ENCODE data around the gene FMR1. TPM values are rescaled to one million over a fixed set of nuclear protein-coding genes. Genes with fewer than 3 reads are reported as not detected.

FMR1 gene
- total RNA-seq, 2 experiments from 2014 or later, result 87.9 to 95.3 TPM

- Mint-ChIP-seq H3K4me3 (no peak overlapping the region), H3K9me3 (no peaks in the 10 kb centered on the region), H3K4me1 (ENCODE audit: low read depth) (no peaks in the 10 kb centered on the region), H3K27me3 (no peaks in the 10 kb centered on the region), H3K27ac (no peak overlapping the region), H3K36me3 (ENCODE audit: low read depth) (peaks cover 75% of the 10 kb centered on the region)
- no peaks in the 10 kb centered on the region for H3K4me1 ChIP-seq (ENCODE audit: insufficient read depth, low read length)
- H3K9me3 ChIP-seq (ENCODE audit: control insufficient read depth in 1 of 2, insufficient read depth in 1 of 2, low read length in 2 of 2), result no peaks in the 10 kb centered on the region
- intact Hi-C loops (cut with DNase I, micrococcal nuclease), result no loop called here
- TF ChIP-seq CTCF (IDR thresholded peaks at IDR 0.05), result no peak
- CTCF ChIA-PET, result no interaction called here
- DNase-seq (no peak), ATAC-seq (ENCODE audit: poor library complexity) (no peak)
- POLR2A ChIA-PET, result no interaction called here
- H3K4me3 ChIP-seq (ENCODE audit: low read length), result no peak overlapping the region
- H3K27ac ChIP-seq (ENCODE audit: low read depth in 1 of 2, low read length in 2 of 2), result no peak overlapping the region
- H3K36me3 ChIP-seq (ENCODE audit: insufficient read depth, low read length), result peaks cover 57% of the 10 kb centered on the region
- H3K27me3 ChIP-seq (ENCODE audit: control insufficient read depth in 1 of 2, insufficient read depth in 2 of 2, low read length in 2 of 2), result no peaks in the 10 kb centered on the region
Measured at GRCh38 chrX:147945286-147945685, 33.6 kb downstream of the FMR1 start.

- Mint-ChIP-seq H3K27ac (no peak overlapping the region), H3K4me3 (no peak overlapping the region), H3K27me3 (no peaks in the 10 kb centered on the region), H3K36me3 (ENCODE audit: low read depth) (peaks cover 56% of the 10 kb centered on the region), H3K9me3 (no peaks in the 10 kb centered on the region), H3K4me1 (ENCODE audit: low read depth) (no peaks in the 10 kb centered on the region)
- intact Hi-C loops (cut with DNase I, micrococcal nuclease), result no loop called here
- H3K36me3 ChIP-seq (ENCODE audit: insufficient read depth, low read length), result peaks cover 38% of the 10 kb centered on the region
- no peak overlapping the region for H3K4me3 ChIP-seq (ENCODE audit: low read length)
- no peaks in the 10 kb centered on the region for H3K27me3 ChIP-seq (ENCODE audit: control insufficient read depth in 1 of 2, insufficient read depth in 2 of 2, low read length in 2 of 2)
- DNase-seq (no peak), ATAC-seq (ENCODE audit: poor library complexity) (no peak)
- no peak overlapping the region for H3K27ac ChIP-seq (ENCODE audit: low read depth in 1 of 2, low read length in 2 of 2)
- H3K9me3 ChIP-seq (ENCODE audit: control insufficient read depth in 1 of 2, insufficient read depth in 1 of 2, low read length in 2 of 2), result no peaks in the 10 kb centered on the region
- CTCF ChIA-PET, result no interaction called here
- POLR2A ChIA-PET, result no interaction called here
- H3K4me1 ChIP-seq (ENCODE audit: insufficient read depth, low read length), result no peaks in the 10 kb centered on the region
- TF ChIP-seq CTCF (IDR thresholded peaks at IDR 0.05), result no peak
Measured at GRCh38 chrX:147948531-147948930, 36.8 kb downstream of the FMR1 start.

- no peaks in the 10 kb centered on the region for H3K9me3 ChIP-seq (ENCODE audit: control insufficient read depth in 1 of 2, insufficient read depth in 1 of 2, low read length in 2 of 2)
- H3K27me3 ChIP-seq (ENCODE audit: control insufficient read depth in 1 of 2, insufficient read depth in 2 of 2, low read length in 2 of 2), result no peaks in the 10 kb centered on the region
- ChIA-PET POLR2A (no interaction called here), CTCF (no interaction called here)
- no peaks in the 10 kb centered on the region for H3K4me1 ChIP-seq (ENCODE audit: insufficient read depth, low read length)
- no peak for ATAC-seq (ENCODE audit: poor library complexity)
- H3K4me3 Mint-ChIP-seq, result no peak overlapping the region
- no peaks in the 10 kb centered on the region for H3K27me3 Mint-ChIP-seq
- TF ChIP-seq CTCF (IDR thresholded peaks at IDR 0.05), result no peak
- no peak for DNase-seq
- H3K27ac Mint-ChIP-seq, result no peak overlapping the region
- no peaks in the 10 kb centered on the region for H3K9me3 Mint-ChIP-seq
- no peak overlapping the region for H3K4me3 ChIP-seq (ENCODE audit: low read length)
- H3K4me1 Mint-ChIP-seq (ENCODE audit: low read depth), result no peaks in the 10 kb centered on the region
- peaks cover 20% of the 10 kb centered on the region for H3K36me3 ChIP-seq (ENCODE audit: insufficient read depth, low read length)
- peaks cover 39% of the 10 kb centered on the region for H3K36me3 Mint-ChIP-seq (ENCODE audit: low read depth)
- no peak overlapping the region for H3K27ac ChIP-seq (ENCODE audit: low read depth in 1 of 2, low read length in 2 of 2)
- intact Hi-C loops (cut with DNase I, micrococcal nuclease), result no loop called here
Measured at GRCh38 chrX:147950352-147950751, 38.6 kb downstream of the FMR1 start.
